GM11168 (cell line): ENCODE results near the gene FOXL2NB.

Source experiments
- in situ Hi-C: fragments of 300-500 bp; cut with MboI; formaldehyde crosslinking; loops from one replicate; pipeline ENCODE4 v1.12.0; 2022; ENCODE audit warnings: low sequenced_read_pairs; ENCODE audit not compliant: unreplicated experiment

FOXL2NB gene

GRCh38 chr3:138922400-138922799 is 24.6 kb upstream of the FOXL2NB start:
- in situ Hi-C loops: loop anchor here (5.0 to 25.0 kb wide), 2 partner anchors 325 to 460 kb away; no protein-coding TSS in a partner anchor

- in situ Hi-C loops: loop anchor here (5.0 to 25.0 kb wide), 2 partner anchors 326 to 461 kb away; no protein-coding TSS in a partner anchor
Measured at GRCh38 chr3:138923531-138923994, 23.5 kb upstream of the FOXL2NB start.

GRCh38 chr3:138928727-138929372 is 18.2 kb upstream of the FOXL2NB start:
- in situ Hi-C loops: no loop called here

- in situ Hi-C loops: loop anchor here (10.0 kb wide), 1 partner anchor 382 kb away; no protein-coding TSS in a partner anchor
Measured at GRCh38 chr3:138933068-138933668, 13.8 kb upstream of the FOXL2NB start.

GRCh38 chr3:138933981-138934691 is 12.9 kb upstream of the FOXL2NB start:
- in situ Hi-C loops: loop anchor here (10.0 kb wide), 1 partner anchor 381 kb away; no protein-coding TSS in a partner anchor

- in situ Hi-C loops: loop anchor here (10.0 kb wide), 1 partner anchor 379 kb away; no protein-coding TSS in a partner anchor
Measured at GRCh38 chr3:138935505-138935862, 11.5 kb upstream of the FOXL2NB start.

- in situ Hi-C loops: loop anchor here (10.0 kb wide), 1 partner anchor 379 kb away; no protein-coding TSS in a partner anchor
Measured at GRCh38 chr3:138935863-138936740, 10.9 kb upstream of the FOXL2NB start.

GRCh38 chr3:138936741-138937689 is 10.0 kb upstream of the FOXL2NB start:
- in situ Hi-C loops: loop anchor here (10.0 kb wide), 1 partner anchor 378 kb away; no protein-coding TSS in a partner anchor

- in situ Hi-C loops: loop anchor here (10.0 kb wide), 1 partner anchor 377 kb away; no protein-coding TSS in a partner anchor
Measured at GRCh38 chr3:138937690-138938055, 9.3 kb upstream of the FOXL2NB start.

GRCh38 chr3:138938056-138938876 is 8.8 kb upstream of the FOXL2NB start:
- in situ Hi-C loops: loop anchor here (10.0 kb wide), 1 partner anchor 377 kb away; no protein-coding TSS in a partner anchor

- in situ Hi-C loops: loop anchor here (10.0 kb wide), 1 partner anchor 376 kb away; no protein-coding TSS in a partner anchor
Measured at GRCh38 chr3:138938877-138939560, 8.0 kb upstream of the FOXL2NB start.

GRCh38 chr3:138939561-138940241 is 7.3 kb upstream of the FOXL2NB start:
- in situ Hi-C loops: loop anchor here (10.0 kb wide), 1 partner anchor 375 kb away; no protein-coding TSS in a partner anchor

GRCh38 chr3:138940446-138940845 is 6.6 kb upstream of the FOXL2NB start:
- in situ Hi-C loops: no loop called here

- in situ Hi-C loops: no loop called here
Measured at GRCh38 chr3:138941259-138941885, 5.6 kb upstream of the FOXL2NB start.

GRCh38 chr3:138942271-138942670 is 4.7 kb upstream of the FOXL2NB start:
- in situ Hi-C loops: no loop called here
